Adrenal gland (tissue), 5 donors: ENCODE data around the gene DR1.

Experiments
- CTCF ChIP-seq, 6 experiments: fragments of 450-650 bp in 4 of 6; fragments of 200-600 bp in 2 of 6; sonication (generic) in 1 of 6; IDR thresholded peaks; 1 replicate in 5 of 6; 2 replicates in 1 of 6; pipeline versions ENCODE4 v1.5.1 to v1.8.0; 2016 to 2021; ENCODE audit warnings: antibody characterized with exemption in 6 of 6, mild to moderate bottlenecking in 2 of 6, moderate library complexity in 1 of 6
- POLR2A ChIP-seq, 2 donors: fragments of 450-650 bp; IDR thresholded peaks; one replicate each; pipeline ENCODE4 v1.6.1; 2017; ENCODE audit warnings: antibody characterized with exemption in 2 of 2, mild to moderate bottlenecking in 2 of 2, moderate library complexity in 1 of 2
- donor health status: DM: no; HTN: no; CAD: no.

GRCh38 chr1:93332368-93332767 is 13.3 kb upstream of the DR1 start:
- TF ChIP-seq POLR2A (IDR thresholded peaks at IDR 0.05) (no peak), CTCF (IDR thresholded peaks at IDR 0.05) (no peak)
